Stimulated activated effector memory CD8-positive, alpha-beta T cell treated with anti-CD3 and anti-CD28 coated beads, Interleukin-12 subunit alpha, Interleukin-12 subunit beta, amount 100 ng/mL, for 72 hours (primary cell): Measurements from ENCODE around the gene HAPLN1.

Source experiments
- ATAC-seq: fragments of 150-1000 bp; cut with Tn5 transposase; 2 replicates; pipeline ENCODE4 v1.10.0; 2021
- DNase-seq, 2 donors: peaks; one replicate each; pipeline ENCODE4 v3.0.0; 2021 to 2022; ENCODE audit warnings: low spot score in 2 of 2
- H3K27ac Mint-ChIP-seq: one replicate; pipeline ENCODE4 v1.8.0; 2022; ENCODE audit warnings: mild to moderate bottlenecking, mixed read lengths
- H3K36me3 Mint-ChIP-seq: one replicate; pipeline ENCODE4 v1.8.0; 2022; ENCODE audit warnings: mild to moderate bottlenecking, mixed read lengths
- H3K4me1 Mint-ChIP-seq: one replicate; pipeline ENCODE4 v1.8.0; 2022; ENCODE audit warnings: mixed read lengths
- H3K4me3 Mint-ChIP-seq: one replicate; pipeline ENCODE4 v1.8.0; 2022; ENCODE audit warnings: mild to moderate bottlenecking, mixed read lengths
- H3K9me3 Mint-ChIP-seq: one replicate; pipeline ENCODE4 v1.8.0; 2022; ENCODE audit warnings: mixed read lengths

The HAPLN1 gene

DNA sequence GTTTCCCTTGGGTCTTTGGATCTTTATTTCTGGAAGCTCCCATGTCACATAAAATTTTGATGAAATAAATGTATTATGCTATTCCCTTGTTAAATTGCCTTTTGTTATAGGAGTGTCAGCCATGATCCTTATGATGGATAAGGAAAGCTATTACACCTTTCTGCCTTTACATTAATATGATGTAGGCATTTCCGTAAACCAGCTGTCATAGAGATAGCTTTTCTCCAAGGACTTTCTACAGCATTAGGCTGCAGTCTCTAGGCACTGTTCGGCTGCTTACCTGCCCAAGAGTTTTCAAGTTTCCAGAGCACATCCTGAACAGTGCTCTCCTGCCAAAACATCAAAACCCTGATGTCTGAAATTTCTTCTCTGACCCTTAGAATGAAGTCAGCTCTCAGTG, 87.4 kb downstream of the HAPLN1 start:
- H3K9me3 Mint-ChIP-seq: no peaks in the 10 kb centered on the region
- no peak overlapping the region for H3K27ac Mint-ChIP-seq
- no peak for ATAC-seq
- no peak overlapping the region for H3K4me3 Mint-ChIP-seq
- no peak for DNase-seq
- no peaks in the 10 kb centered on the region for H3K36me3 Mint-ChIP-seq
- H3K4me1 Mint-ChIP-seq: no peaks in the 10 kb centered on the region

DNA sequence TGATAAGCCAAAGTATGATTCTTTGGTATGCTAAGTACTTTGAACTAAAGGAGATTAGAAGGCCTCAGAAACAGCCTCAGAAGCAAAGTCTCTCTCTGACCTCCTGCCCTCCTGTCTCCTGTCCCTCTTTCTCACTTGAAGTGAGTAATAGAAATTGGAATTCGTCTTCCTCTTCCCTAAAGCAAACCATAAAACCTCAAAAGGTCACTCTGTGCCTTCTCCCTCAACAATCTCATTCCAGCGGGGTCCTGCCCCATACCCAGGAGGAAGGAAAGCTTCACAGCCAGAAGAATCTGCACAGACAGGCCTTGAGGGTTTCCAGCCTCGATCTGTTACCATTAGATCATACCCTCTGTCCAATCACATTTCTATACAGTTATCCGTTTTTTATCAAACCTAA, 87.8 kb downstream of the HAPLN1 start:
- Mint-ChIP-seq H3K4me1 (no peaks in the 10 kb centered on the region), H3K36me3 (no peaks in the 10 kb centered on the region), H3K27ac (no peak overlapping the region), H3K4me3 (no peak overlapping the region), H3K9me3 (no peaks in the 10 kb centered on the region)
- ATAC-seq (no peak), DNase-seq (no peak)

DNA sequence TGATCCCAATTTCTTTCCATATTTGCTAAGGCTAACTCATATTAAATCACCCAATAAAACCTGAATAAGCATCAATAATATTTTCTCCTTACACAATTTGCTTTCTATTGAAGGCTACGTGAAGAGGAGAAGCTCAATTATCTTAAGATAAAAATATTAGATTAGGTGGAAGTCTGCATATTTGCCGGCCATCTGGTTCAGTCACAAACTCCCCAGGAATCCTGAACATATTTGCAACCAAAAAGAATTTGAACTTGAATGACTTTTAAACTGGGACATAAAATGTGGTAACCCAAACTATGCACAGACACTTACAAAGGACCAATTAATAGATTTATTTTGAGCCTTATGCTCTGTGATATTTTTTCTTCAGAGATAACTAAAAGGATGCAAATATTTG, 92.3 kb downstream of the HAPLN1 start:
- no peak for ATAC-seq
- Mint-ChIP-seq H3K36me3 (no peaks in the 10 kb centered on the region), H3K27ac (no peak overlapping the region), H3K4me3 (no peak overlapping the region), H3K9me3 (no peaks in the 10 kb centered on the region), H3K4me1 (no peaks in the 10 kb centered on the region)
- no peak for DNase-seq

DNA sequence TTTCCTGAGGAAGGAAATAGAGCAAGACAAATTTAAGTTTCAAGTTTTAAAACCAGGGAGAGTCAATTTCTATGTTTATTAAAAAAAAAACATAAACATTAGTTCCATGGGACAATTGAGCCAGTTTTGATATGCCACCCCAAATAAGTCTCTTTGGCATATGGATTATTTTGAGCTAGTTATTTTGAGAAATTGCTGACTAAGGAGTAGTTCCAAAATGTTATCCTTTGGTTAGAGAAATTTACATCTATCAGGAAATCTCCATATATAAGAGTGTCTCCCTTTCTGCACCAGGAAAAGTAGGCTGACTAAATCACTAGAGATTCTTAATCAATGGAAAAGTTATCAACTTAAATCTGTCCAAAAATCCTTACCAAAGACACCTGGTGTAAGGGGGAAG, 105.8 kb downstream of the HAPLN1 start:
- DNase-seq (no peak), ATAC-seq (no peak)
- no peak overlapping the region for H3K4me3 Mint-ChIP-seq
- no peaks in the 10 kb centered on the region for H3K4me1 Mint-ChIP-seq
- no peaks in the 10 kb centered on the region for H3K36me3 Mint-ChIP-seq
- H3K9me3 Mint-ChIP-seq: peaks cover 3% of the 10 kb centered on the region
- no peak overlapping the region for H3K27ac Mint-ChIP-seq

DNA sequence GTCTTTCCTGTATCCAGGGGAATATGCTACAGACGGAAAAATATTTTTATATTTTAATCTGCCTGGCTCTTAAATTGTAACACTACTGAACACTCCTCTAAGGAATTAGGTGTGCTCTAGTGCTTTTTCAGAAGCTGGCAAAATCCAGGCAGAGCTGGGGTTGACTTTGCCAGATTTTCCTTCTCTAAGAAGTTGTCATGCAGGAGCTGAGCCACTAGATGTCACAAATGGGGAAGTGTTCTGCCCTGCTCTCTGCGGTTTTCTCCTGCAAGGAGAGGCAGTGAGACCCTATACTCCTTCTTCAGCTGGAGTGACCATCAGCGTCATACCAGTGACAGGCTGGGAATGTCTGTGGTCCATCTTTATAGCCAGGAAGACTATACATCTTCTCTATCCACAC, 112.5 kb downstream of the HAPLN1 start:
- no peaks in the 10 kb centered on the region for H3K36me3 Mint-ChIP-seq
- H3K27ac Mint-ChIP-seq: no peak overlapping the region
- DNase-seq (no peak), ATAC-seq (no peak)
- H3K4me3 Mint-ChIP-seq: no peak overlapping the region
- no peaks in the 10 kb centered on the region for H3K4me1 Mint-ChIP-seq
- no peaks in the 10 kb centered on the region for H3K9me3 Mint-ChIP-seq

DNA sequence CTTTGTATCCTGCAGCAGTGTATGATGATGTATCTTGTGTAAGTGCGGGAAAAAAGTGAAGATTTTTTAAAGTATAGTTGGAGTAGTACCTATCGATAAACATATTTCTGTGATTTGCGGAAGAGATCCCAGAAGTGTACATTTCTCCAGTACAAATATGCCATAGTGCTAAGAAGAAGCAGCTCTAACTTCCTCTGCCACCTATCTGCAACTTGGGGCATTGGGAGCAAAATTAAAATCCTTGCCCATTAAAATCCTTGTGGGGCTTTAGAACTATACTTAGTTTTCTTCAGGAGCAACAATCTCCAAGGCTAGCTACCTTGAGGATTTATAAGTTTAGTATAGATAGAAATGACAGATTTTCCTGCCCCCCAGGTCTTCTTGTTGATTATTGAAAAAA, 125.4 kb downstream of the HAPLN1 start:
- no peak for DNase-seq
- Mint-ChIP-seq H3K27ac (no peak overlapping the region), H3K9me3 (peaks cover 2% of the 10 kb centered on the region), H3K36me3 (no peaks in the 10 kb centered on the region), H3K4me1 (no peaks in the 10 kb centered on the region), H3K4me3 (no peak overlapping the region)
- no peak for ATAC-seq

DNA sequence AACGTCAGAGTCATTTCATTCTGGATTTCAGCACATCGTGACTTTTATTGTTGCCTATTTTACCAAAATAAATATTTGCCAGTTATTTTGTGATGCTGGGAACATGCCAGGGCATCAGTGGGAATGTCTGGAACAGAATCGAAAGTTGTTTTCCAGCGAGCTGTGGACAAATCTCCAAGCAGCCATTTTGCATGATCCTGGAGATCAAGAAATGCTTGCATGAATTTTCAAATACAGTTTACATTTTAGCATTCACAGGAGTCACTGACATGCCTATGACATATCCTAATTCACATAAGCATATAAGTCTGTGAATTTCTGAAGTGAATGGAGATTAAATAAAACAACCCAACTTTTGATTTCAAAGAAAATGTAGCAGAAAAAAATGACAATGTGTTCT, 129.7 kb downstream of the HAPLN1 start:
- Mint-ChIP-seq H3K27ac (no peak overlapping the region), H3K9me3 (no peaks in the 10 kb centered on the region), H3K4me1 (no peaks in the 10 kb centered on the region), H3K4me3 (no peak overlapping the region), H3K36me3 (no peaks in the 10 kb centered on the region)
- no peak for DNase-seq
- no peak for ATAC-seq

DNA sequence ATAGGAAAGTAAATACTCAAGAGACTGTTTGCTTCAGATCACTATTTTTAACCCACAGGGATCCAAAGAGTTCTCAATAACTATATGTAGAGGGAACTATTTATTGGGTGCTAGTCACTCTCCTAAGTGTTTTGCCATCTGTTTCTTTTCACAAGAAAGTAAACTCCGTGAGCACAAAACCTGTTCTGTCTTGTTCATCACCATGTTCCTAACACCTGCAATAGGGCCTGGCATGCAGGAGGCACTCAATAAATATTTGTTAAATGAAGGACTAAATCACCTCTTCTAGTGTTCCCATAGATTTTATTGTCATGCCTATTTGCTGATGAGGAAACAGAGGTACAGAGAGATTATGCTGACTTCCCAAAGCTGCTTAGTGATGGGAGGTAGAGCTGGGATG, 130.9 kb downstream of the HAPLN1 start:
- H3K36me3 Mint-ChIP-seq: no peaks in the 10 kb centered on the region
- ATAC-seq (no peak), DNase-seq (no peak)
- H3K4me3 Mint-ChIP-seq: no peak overlapping the region
- H3K4me1 Mint-ChIP-seq: no peaks in the 10 kb centered on the region
- H3K9me3 Mint-ChIP-seq: no peaks in the 10 kb centered on the region
- H3K27ac Mint-ChIP-seq: no peak overlapping the region
